HTERT RPE-1 (cell line): Measurements from ENCODE around the gene TFPI.

Source experiments
- in situ Hi-C: fragments of 300-500 bp; cut with MboI; formaldehyde crosslinking; loops from 4 replicates; pipeline ENCODE4 v1.14.3; 2020; ENCODE audit warnings: low sequenced_read_pairs

The TFPI gene

GRCh38 chr2:187470698-187471097 is 83.5 kb downstream of the TFPI start:
- in situ Hi-C loops: no loop called here

GRCh38 chr2:187469538-187469937 is 84.7 kb downstream of the TFPI start:
- in situ Hi-C loops: no loop called here

- in situ Hi-C loops: no loop called here
Observed at GRCh38 chr2:187468262-187468661, 86.0 kb downstream of the TFPI start.

GRCh38 chr2:187466129-187466792 is 88.0 kb downstream of the TFPI start:
- in situ Hi-C loops: no loop called here

GRCh38 chr2:187462839-187463238 is 91.4 kb downstream of the TFPI start:
- in situ Hi-C loops: no loop called here

- in situ Hi-C loops: no loop called here
Observed at GRCh38 chr2:187461294-187462261, 92.7 kb downstream of the TFPI start.

GRCh38 chr2:187459256-187459655 is 95.0 kb downstream of the TFPI start:
- in situ Hi-C loops: no loop called here

GRCh38 chr2:187453078-187453641 is 101.1 kb downstream of the TFPI start:
- in situ Hi-C loops: no loop called here

GRCh38 chr2:187451510-187451909 is 102.7 kb downstream of the TFPI start:
- in situ Hi-C loops: no loop called here

GRCh38 chr2:187447336-187447735 is 106.9 kb downstream of the TFPI start:
- in situ Hi-C loops: no loop called here

- in situ Hi-C loops: no loop called here
Observed at GRCh38 chr2:187446711-187447110, 107.5 kb downstream of the TFPI start.

GRCh38 chr2:187445051-187445450 is 109.2 kb downstream of the TFPI start:
- in situ Hi-C loops: no loop called here

GRCh38 chr2:187442778-187443177 is 111.5 kb downstream of the TFPI start:
- in situ Hi-C loops: no loop called here

- in situ Hi-C loops: no loop called here
Observed at GRCh38 chr2:187442378-187442777, 111.9 kb downstream of the TFPI start.

GRCh38 chr2:187440101-187440675 is 114.0 kb downstream of the TFPI start:
- in situ Hi-C loops: no loop called here

GRCh38 chr2:187438455-187438854 is 115.8 kb downstream of the TFPI start:
- in situ Hi-C loops: no loop called here

GRCh38 chr2:187435756-187436155 is 118.5 kb downstream of the TFPI start:
- in situ Hi-C loops: no loop called here

GRCh38 chr2:187435078-187435477 is 119.2 kb downstream of the TFPI start:
- in situ Hi-C loops: no loop called here

GRCh38 chr2:187434342-187434785 is 119.9 kb downstream of the TFPI start:
- in situ Hi-C loops: no loop called here

- in situ Hi-C loops: no loop called here
Observed at GRCh38 chr2:187431911-187432310, 122.3 kb downstream of the TFPI start.

- in situ Hi-C loops: no loop called here
Observed at GRCh38 chr2:187429989-187430388, 124.2 kb downstream of the TFPI start.
